Daoy (cell line): ENCODE data around the gene NFATC3. TPM values are rescaled to one million over a fixed set of nuclear protein-coding genes. Genes with fewer than 3 reads are reported as not detected.
A peak's percentile ranks its signal among the peaks of the same experiment; 100 is the strongest.

Experiments
- DNase-seq: peaks from one replicate; pipeline ENCODE4 v3.0.0-alpha.2; 2015; ENCODE audit warnings: low read depth
- total RNA-seq: library from RNA; depleted of rRNA; stranded (reverse); fragments of >200 nt; shearing (Covaris generic); gene quantifications from 2 replicates; pipeline ENCODE4 v1.2.3, GENCODE V29; 2014; rRNA removed

The NFATC3 gene
- total RNA-seq = 11.1 and 12.1 TPM in 2 replicates

- peak; percentile 96 for DNase-seq
Measured at GRCh38 chr16:68085259-68086071, at the start of gene NFATC3. TSS of gene NFATC3 (plus strand) at chr16:68085370. CDS start at chr16:68085682, 312 bp downstream.

GRCh38 chr16:68037841-68038597 is 47.2 kb upstream of the NFATC3 start:
- no peak for DNase-seq

GRCh38 chr16:68040506-68041288 is 44.5 kb upstream of the NFATC3 start:
- peak; percentile 73 for DNase-seq

GRCh38 chr16:68041783-68042182 is 43.4 kb upstream of the NFATC3 start:
- DNase-seq = no peak

- DNase-seq = no peak
Measured at GRCh38 chr16:68046106-68046505, 39.1 kb upstream of the NFATC3 start.

GRCh38 chr16:68047987-68048386 is 37.2 kb upstream of the NFATC3 start:
- DNase-seq = no peak

- no peak for DNase-seq
Measured at GRCh38 chr16:68049449-68049848, 35.7 kb upstream of the NFATC3 start.

- DNase-seq = no peak
Measured at GRCh38 chr16:68055395-68055794, 29.8 kb upstream of the NFATC3 start.

GRCh38 chr16:68059804-68060203 is 25.4 kb upstream of the NFATC3 start:
- no peak for DNase-seq

GRCh38 chr16:68061396-68061795 is 23.8 kb upstream of the NFATC3 start:
- DNase-seq = no peak

- no peak for DNase-seq
Measured at GRCh38 chr16:68062910-68063393, 22.2 kb upstream of the NFATC3 start.

GRCh38 chr16:68064791-68065365 is 20.3 kb upstream of the NFATC3 start:
- peak; percentile 67 for DNase-seq

- DNase-seq = peak; percentile 12
Measured at GRCh38 chr16:68065716-68066305, 19.4 kb upstream of the NFATC3 start.

GRCh38 chr16:68066763-68067162 is 18.4 kb upstream of the NFATC3 start:
- no peak for DNase-seq

GRCh38 chr16:68068926-68069325 is 16.2 kb upstream of the NFATC3 start:
- DNase-seq = no peak

- DNase-seq = no peak
Measured at GRCh38 chr16:68069511-68070248, 15.5 kb upstream of the NFATC3 start.

- no peak for DNase-seq
Measured at GRCh38 chr16:68070249-68070730, 14.9 kb upstream of the NFATC3 start.

GRCh38 chr16:68070806-68071517 is 14.2 kb upstream of the NFATC3 start:
- no peak for DNase-seq

- no peak for DNase-seq
Measured at GRCh38 chr16:68071518-68071901, 13.7 kb upstream of the NFATC3 start.
